Measurements from ENCODE around the gene SMAP2.
"Not testable (repeated sequence)": the region's sequence is repeated elsewhere in the genome, so short reads cannot be mapped to it uniquely, and the experiment has no call there.

Gene SMAP2

GRCh38 chr1:40373323-40374283 is at the start of gene SMAP2:
TSS of gene SMAP2 (plus strand) at chr1:40373727. CDS start at chr1:40374121, 394 bp downstream.
- peak; percentile 95 for DNase-seq (ENCODE audit: low read depth)

GRCh38 chr1:40331403-40331802 is 42.1 kb upstream of the SMAP2 start:
- DNase-seq (ENCODE audit: low read depth): not testable (repeated sequence)

- DNase-seq (ENCODE audit: low read depth): no peak
Measured at GRCh38 chr1:40332695-40333094, 40.8 kb upstream of the SMAP2 start.

GRCh38 chr1:40337443-40337842 is 36.1 kb upstream of the SMAP2 start:
- no peak for DNase-seq (ENCODE audit: low read depth)

GRCh38 chr1:40338745-40339419 is 34.6 kb upstream of the SMAP2 start:
- DNase-seq (ENCODE audit: low read depth): peak; percentile 62

GRCh38 chr1:40339420-40340323 is 33.9 kb upstream of the SMAP2 start:
- DNase-seq (ENCODE audit: low read depth): no peak

GRCh38 chr1:40341491-40342380 is 31.8 kb upstream of the SMAP2 start:
- no peak for DNase-seq (ENCODE audit: low read depth)

- DNase-seq (ENCODE audit: low read depth): not testable (repeated sequence)
Measured at GRCh38 chr1:40342381-40342717, 31.2 kb upstream of the SMAP2 start.

GRCh38 chr1:40344597-40344996 is 28.9 kb upstream of the SMAP2 start:
- DNase-seq (ENCODE audit: low read depth): peak; percentile 72

- no peak for DNase-seq (ENCODE audit: low read depth)
Measured at GRCh38 chr1:40350391-40350790, 23.1 kb upstream of the SMAP2 start.

- DNase-seq (ENCODE audit: low read depth): no peak
Measured at GRCh38 chr1:40351124-40351523, 22.4 kb upstream of the SMAP2 start.

- no peak for DNase-seq (ENCODE audit: low read depth)
Measured at GRCh38 chr1:40352126-40352525, 21.4 kb upstream of the SMAP2 start.

GRCh38 chr1:40353082-40353481 is 20.4 kb upstream of the SMAP2 start:
- no peak for DNase-seq (ENCODE audit: low read depth)

GRCh38 chr1:40357625-40358024 is 15.9 kb upstream of the SMAP2 start:
- no peak for DNase-seq (ENCODE audit: low read depth)

- DNase-seq (ENCODE audit: low read depth): no peak
Measured at GRCh38 chr1:40360631-40361030, 12.9 kb upstream of the SMAP2 start.

GRCh38 chr1:40361201-40361600 is 12.3 kb upstream of the SMAP2 start:
- no peak for DNase-seq (ENCODE audit: low read depth)

GRCh38 chr1:40361637-40362036 is 11.9 kb upstream of the SMAP2 start:
- no peak for DNase-seq (ENCODE audit: low read depth)

GRCh38 chr1:40362199-40362598 is 11.3 kb upstream of the SMAP2 start:
- no peak for DNase-seq (ENCODE audit: low read depth)

GRCh38 chr1:40362699-40363098 is 10.8 kb upstream of the SMAP2 start:
- no peak for DNase-seq (ENCODE audit: low read depth)

GRCh38 chr1:40363721-40364120 is 9.8 kb upstream of the SMAP2 start:
- DNase-seq (ENCODE audit: low read depth): no peak

- no peak for DNase-seq (ENCODE audit: low read depth)
Measured at GRCh38 chr1:40371707-40372258, 1.7 kb upstream of the SMAP2 start.
